COLO668 (cell line): ENCODE measurements around the gene BTF3.
"Not testable (repeated sequence)": the region's sequence is repeated elsewhere in the genome, so short reads cannot be mapped to it uniquely, and the experiment has no call there.

ENCODE experiments used
- DNase-seq: peaks from one replicate; lab custom pipeline; 2025; ENCODE audit not compliant: unreplicated experiment; lab: John Stamatoyannopoulos, UW

BTF3 gene

DNA sequence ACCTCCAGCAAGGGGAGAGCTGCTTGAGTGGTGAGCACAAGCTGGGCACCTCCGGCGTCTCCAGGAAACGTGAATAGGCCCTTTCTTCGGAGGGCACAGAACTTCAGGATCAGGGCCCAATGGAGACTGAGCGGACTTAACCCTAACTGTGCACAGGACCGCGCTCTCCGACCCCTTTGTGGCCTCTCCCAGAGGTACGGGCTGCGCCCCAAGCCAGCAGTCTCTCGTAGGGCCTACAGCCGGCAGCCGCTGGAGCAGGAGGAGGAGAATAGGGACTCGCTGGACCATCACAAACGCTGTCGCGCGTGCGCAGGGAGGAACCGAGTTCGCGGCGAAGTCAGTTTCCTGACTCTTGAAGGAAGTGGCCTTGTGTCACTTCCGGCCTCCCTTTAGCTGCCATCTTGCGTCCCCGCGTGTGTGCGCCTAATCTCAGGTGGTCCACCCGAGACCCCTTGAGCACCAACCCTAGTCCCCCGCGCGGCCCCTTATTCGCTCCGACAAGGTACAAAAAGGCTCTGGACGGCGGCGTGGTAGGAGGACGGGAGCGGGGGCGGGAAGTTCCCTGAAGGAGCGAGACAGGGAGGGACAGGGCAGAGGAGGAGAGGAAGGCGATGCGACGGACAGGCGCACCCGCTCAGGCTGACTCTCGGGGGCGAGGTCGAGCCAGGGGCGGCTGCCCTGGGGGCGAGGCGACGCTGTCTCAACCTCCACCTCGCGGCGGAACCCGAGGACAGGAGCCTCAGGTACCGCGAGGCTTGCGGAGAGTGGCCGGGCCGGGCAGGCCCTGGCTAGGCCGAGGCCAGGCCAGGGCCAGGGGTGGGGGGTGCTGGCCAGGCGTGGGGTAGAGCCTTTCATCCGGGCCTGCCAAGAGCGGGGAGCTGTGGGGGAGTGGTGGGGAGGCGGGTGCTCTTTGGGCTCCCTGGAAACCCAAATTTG lies at the start of gene BTF3:
Gene BTF3, plus strand, starts transcription at position 386 of the 936 bp plus-strand sequence. Its CDS starts 226 bp downstream, at position 612.
- peak; percentile 93 for DNase-seq

DNA sequence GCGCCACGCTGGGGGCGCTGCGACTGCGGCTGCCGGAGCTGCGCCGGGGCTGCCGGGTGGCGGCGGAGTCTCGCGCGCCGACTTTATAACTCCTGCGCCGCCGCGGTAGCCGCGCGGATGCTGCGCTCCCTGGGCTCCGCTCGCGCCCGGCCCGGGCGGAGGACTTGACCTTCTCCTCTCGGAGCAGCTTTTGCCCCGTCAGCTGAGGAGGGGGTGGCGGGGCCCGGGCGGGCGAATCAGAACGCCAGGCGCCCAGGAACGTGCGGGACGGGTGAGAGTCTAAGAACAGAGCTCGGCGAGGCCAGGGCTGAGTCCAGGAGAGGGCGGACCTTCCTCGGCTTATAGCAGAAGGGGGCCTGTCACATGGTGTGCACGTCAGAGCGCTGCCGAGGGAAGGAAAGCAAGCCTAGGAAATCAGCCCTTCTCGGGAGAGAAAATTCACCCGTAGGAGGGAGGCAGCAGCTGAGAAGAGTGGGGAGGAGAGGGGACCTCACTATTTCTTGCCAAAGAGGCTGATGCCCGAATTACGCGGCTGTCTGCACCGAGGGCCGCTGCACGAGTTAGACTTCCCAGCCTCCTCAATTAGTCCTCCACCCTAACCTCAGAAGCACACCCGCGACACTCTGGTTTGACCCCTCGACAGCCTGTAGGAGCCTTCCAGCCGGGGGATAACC lies 49.6 kb upstream of the BTF3 start, which contains the start of gene FOXD1:
Gene FOXD1, minus strand, starts transcription at position 315 of the 674 bp plus-strand sequence. CDS start 415 bp downstream, outside the sequence.
- DNase-seq: peak; percentile 84

DNA sequence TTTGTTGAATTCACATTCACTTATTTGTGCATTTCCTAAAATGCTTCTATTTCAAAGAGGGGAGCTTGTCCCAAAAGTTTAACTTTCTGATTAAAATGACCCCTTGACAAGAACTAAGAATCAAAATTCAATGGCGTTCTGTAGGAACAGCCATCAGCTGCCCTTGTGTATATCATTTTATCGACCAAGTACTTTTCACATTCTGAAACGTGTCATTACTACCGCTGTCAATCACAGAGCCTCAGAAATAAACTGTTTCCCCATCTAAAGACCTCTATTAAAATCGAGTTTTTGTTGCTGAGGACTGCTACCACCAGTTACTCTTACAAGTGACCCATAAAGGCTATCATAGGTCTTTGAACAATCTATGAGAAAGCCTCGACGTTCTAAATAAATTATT lies 48.1 kb upstream of the BTF3 start:
- DNase-seq: no peak

DNA sequence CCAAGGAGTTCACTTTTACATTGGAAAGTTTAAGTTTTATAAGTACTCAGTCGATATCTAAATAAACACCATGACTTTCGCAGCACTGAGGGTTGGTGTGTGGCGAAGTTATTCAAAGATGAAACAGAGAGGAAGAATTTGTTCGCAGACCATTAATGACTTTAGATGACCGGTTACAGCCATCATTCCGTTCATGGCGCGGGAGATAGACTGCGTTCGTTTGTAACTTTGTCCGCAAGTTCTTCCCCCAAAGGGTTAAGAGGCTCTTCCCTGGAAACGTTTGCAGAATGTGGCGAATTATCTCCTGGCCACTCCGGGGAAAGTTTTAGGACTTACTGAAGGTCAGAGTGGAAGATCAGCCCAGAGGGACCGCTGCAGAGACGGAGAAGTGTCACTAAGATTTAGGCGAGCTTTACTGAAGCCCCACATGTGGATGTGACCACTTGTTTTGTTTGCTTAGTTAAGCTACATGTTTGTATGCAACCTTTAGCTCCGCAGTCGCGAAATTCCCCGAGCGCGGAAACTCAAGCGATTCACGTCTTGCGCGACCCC lies 47.5 kb upstream of the BTF3 start:
- DNase-seq: no peak

DNA sequence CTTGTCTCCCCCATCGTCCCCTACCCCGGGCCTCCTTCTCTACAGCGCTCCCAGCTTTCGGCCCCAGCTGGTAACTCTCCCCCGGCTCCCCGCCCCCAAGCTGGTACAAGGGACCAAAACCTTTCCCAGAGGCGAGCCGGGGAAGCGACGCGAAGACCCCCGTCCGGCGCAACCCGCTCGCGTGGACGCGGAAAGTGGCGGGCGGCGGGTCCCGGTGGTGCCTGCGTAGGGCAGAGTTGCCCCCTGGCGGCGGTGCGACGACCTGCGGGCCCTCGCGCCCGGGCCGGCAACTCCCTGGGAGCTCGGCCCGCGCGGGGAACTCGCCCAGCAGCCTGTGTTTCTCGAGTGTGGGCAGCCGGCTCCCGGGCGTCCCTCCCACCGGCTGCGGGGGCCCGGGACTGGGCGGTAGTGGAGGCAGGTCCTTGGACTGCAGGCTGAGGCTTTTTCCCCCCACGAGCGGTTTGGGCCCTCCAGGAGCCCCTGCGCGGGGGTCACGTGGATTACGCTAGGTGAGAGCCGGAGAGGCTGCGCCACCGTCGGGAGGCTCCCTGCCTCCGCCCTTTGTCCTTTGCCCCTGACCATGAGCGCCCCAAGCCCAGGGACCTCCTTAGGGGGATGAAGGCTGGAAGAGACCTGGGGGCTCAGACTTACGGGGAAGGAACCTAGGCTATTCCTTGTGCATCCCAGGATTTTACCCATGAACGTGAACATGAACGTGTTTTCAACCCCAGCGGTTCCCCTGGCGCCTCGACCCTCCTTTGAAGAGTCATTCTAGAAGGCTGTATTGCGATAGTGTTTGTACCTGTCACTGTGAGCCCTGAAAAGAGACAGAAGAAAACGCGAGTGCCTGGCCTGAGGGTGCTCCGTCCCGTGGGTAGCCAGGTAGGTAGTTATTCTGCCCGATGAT lies 46.8 kb upstream of the BTF3 start:
- peak; percentile 75 for DNase-seq

DNA sequence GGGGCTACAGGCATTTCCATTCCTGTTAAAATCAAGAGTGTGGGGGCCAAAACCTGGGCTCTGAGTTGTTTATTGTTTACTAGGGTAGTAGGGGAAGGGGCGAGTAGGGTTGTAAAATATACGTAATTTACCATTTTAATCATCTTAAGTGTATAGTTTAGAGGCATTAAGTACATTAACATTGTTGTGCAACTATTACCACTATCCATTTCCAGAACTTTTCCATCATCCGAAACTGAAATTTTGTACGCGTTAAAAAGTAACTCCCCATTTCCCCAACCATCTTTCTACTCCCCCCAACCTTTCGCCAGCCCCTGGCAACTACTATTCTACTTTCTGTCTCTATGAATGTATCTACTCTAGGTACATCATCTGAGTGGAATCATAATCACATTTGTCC lies 46.0 kb upstream of the BTF3 start:
- DNase-seq: no peak

DNA sequence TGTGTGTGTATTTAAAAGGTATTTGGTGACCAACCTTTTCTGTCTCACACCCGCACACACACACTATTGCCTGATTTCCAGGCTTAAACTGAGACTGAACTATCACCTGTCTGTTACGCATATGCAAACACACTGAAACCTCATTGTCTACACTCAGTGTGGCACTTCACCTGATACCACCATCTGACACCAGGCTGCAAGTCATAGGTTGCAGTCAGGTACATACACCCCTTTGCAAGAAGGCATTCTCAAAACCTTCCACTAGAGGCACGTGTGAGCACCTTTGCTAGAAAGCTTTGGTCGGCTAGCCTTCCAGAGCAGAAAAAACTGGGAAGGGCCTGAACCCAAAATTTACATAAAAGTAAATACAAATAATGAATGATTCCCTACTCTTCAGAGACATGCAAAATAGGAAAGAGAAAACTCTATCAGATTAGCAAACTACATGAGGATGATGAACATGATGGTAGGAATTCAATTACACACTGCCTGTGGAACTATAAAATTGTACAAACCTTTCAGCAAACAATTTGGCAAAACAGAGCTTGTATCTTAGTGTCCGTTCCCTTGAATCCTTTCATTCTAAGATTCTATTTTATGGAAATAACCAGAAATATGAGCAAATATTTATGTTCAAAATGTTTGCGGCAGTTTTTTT lies 43.7 kb upstream of the BTF3 start:
- peak; percentile 80 for DNase-seq

DNA sequence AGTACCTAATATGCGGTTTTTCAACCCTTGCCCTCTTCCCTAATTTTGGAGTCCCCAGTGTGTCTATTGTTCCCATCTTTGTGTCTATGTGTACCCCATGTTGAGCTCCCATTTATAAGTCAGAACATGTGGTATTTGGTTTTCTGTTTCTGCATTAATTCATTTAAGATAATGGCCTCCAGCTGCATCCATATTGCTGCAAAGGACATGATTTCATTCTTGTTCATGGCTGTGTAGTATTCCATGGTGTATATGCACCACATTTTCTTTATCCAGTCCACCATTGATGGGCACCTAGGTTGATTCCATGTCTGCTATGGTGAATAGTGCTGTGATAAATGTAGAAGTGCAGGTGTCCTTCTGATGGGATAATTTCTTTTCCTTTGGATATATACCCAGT lies 41.8 kb upstream of the BTF3 start:
- DNase-seq: not testable (repeated sequence)

DNA sequence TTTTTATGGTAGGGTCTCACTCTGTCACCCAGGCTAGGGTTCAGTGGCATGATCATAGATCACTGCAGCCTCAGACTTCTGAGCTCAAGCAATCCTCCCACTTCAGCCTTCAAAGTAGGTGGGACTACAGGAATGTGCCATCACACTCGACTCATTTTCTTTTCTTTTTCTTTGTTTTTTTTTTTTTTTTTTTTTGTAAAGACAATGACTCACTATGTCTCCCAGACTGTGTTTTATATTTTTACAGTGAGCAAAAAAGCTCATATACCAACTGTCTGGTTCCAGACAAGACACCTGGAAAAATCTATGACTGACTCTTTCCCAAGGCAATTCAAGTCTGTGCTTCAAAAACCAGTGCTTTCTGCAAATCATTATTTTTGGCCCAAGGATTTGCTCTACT lies 38.9 kb upstream of the BTF3 start:
- DNase-seq: no peak

DNA sequence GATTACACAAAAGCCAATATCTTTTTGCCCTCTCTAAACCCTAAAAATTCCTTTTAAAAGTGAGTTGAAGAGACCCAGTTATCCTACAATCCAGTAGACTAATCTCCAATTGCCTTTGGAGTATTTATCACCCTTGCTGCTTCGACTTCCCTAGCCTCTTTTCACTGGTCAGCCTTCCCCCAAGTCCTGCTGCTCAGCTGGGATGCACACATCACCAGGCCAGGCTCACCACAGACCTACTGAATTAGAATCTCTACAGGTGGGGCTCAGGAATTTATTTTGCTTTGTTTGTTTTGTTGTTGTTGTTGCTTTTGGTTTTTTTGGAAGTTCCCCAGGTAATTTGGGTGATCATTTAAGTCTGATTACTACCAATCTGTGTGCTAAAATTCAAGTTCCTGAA lies 38.1 kb upstream of the BTF3 start:
- no peak for DNase-seq

DNA sequence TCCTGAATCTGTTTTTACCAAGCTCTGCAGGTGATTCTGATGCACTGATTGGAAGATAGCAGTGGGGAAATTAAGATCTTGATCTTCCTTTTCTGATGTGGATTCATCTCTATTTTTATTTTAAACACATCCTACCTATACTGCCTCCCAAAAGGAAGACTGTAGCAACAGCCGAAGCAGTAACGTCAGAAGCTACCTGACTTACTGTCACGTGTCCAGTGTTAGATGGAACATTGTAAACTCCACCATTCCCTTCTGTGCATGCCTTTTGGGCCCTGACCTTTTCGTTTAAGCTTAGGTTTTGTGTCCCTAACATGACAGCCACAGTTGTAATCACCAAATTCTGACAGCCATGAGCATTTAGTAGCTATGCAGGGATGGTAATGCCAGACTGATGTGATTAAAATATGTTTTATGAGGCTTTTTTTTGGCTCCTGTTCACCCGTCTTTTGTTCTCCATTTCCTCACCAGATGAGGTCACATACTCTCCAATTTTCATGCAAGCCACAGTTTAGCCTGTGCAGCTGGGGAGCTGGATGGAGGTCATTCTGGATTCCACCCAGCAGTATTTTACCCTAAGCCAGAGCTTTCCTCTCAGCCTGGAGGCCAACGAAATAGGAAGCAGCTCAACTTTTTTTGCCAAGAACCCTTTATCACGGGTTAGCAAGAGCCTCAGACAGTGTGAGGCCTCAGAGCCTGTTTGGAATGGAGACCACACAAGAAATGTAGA lies 34.1 kb upstream of the BTF3 start:
- no peak for DNase-seq

DNA sequence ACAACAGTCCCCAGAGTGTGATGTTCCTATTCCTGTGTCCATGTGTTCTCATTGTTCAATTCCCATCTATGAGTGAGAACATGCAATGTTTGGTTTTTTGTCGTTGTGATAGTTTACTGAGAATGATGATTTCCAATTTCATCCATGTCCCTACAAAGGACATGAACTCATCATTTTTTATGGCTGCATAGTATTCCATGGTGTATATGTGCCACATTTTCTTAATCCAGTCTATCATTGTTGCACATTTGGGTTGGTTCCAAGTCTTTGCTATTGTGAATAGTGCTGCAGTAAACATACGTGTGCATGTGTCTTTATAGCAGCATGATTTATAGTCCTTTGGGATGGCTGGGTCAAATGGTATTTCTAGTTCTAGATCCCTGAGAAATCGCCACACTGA lies 29.6 kb upstream of the BTF3 start:
- DNase-seq: not testable (repeated sequence)

DNA sequence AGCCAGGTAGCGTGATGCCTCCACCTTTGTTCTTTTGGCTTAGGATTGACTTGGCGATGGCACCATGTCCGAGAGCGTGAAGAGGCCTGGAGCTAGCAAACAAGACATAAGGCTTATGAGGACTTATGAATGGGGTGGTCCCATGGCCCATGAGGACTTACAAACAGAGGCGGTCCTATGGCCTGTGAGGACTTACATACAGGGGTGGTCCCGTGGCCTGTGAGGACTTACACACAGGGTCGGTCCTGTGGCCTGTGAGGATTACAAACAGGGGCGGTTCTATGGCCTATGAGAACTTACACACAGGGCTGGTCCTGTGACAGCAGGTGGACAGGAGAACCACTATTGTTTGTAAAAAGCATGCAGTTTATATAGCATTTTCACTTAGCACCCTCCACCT lies 28.4 kb upstream of the BTF3 start:
- DNase-seq: no peak

DNA sequence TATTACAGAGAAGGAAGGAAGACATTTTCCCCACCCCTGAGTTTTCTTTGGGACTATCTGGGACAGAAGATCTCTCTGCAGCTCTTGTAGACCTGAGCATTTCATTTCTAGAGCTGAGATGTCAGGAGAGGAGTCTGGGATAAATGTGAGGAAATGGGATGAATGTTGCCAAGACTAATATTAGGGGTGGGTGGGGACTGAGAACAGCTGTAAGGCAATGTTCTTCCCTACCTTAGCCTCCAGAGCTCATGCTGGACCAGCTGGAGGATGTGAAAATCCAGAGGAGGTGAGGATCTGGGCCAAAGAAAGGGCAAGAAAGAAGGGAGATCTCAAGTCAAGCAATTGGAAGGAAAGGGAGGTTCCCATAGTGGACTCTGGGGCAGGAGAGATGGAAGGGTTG lies 26.6 kb upstream of the BTF3 start:
- DNase-seq: no peak

DNA sequence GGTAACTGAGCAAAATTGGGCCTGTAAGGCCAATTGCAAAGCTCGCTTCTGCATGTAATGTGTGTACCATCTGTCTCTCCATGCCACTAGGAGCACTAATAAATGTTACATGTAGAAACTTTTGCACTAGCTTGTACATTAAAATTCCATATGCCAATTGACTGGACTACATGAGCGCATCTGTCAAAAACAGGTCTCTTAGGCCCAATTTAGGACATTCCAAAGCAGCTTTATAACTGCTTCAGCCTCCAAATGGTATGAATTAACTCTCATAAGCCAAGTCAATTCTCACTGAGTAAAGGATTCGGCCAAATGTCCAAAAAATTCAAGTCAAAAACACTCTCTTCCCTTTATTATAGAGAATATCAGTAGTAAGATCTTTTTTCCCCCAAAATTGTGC lies 26.1 kb upstream of the BTF3 start:
- DNase-seq: no peak

DNA sequence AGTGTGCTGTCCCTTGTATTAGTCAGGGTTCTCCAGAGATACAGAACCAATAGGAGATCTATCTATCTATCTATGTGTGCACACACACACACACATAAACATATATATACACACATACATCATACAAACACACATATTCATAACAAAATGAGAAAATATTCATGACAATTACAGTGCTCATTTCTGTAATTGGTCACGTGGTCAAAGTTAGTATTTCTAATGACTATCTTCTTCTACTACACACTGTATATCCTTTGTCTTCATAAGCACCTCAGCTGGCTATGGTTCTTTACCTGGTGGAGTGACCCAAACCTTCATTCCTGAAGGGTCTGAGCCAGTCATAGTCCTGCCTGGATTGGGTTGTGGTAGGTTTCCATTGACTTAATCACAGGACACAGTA lies 17.7 kb upstream of the BTF3 start:
- DNase-seq: no peak

DNA sequence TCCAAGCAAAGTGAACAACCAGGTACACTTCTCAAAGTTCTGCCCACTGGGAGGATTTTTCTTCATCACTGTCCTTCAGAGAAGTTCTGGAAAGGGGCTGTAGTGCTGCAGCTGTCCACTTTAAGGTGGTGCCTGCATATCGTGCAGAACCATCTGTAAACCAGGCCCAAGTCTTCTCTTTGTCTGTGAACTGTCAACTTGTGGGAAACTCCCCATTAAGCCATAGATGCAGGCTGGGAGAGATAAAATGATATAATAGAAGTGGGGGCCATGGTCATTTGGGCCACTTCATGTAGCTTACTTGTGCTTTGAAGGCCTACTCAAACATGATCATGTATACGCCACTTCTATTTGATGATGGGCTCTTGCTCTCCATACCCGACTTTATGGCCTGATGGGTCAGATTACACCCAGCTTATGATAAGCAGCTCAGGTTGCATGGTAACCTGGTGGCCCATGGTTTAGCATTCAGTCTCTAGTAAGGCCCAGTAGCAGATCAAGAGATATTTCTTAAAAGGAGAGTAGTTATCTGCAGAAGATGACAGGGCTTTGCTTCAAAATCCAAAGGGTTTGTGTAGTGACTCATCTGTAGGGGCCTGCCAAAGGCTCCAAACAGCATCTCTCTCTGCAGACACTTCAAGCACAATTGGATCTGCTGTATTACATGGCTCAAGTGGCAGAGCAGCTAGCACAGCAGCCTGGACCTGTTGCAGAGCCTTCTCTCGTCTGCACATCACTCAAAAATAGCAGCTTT lies 15.7 kb upstream of the BTF3 start:
- DNase-seq: peak; percentile 33

DNA sequence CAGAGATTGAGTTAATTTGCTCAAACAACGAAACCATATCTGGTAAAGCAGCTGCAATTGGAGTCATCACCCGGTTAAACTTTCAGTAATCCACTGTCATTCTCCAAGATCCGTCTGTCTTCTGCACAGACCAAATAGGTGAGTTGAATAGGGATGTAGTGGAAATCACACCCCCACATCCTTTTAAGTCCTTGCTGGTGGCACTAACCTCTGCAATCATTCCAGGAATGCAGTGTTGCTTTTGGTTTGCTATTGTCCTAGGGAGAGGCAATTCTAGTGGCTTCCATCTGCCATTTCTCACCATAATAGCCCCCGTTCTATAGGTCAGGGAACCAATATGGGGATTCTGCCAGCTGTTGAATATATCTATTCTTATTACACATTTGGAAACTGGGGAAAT lies 14.6 kb upstream of the BTF3 start:
- no peak for DNase-seq

DNA sequence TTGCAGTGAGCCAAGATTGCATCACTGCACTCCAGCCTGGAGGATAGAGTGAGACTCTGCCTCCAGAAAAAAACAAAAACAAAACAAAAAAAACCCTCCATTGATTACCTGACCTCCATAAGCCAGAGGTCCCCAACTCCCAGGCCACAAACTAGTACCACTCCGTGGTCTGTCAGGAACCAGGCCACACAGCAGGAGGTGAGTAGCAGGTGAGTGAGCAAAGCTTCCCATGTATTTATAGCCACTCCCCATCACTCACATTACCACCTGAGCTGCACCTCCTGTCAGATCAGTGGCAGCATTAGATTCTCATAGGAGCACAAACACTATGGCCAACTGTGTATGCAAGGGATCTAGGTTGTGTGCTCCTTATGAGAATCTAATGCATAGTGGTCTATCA lies 13.7 kb upstream of the BTF3 start:
- DNase-seq: no peak
